NCI-H524 treated with DMSO at 0.1 percent for 48 hours (cell line): ENCODE data around the gene ZBTB24.
"Not testable (repeated sequence)": the region's sequence is repeated elsewhere in the genome, so short reads cannot be mapped to it uniquely, and the experiment has no call there.

Source experiments
- DNase-seq: peaks from one replicate; lab custom pipeline; 2025; lab: John Stamatoyannopoulos, UW

Gene ZBTB24

DNA sequence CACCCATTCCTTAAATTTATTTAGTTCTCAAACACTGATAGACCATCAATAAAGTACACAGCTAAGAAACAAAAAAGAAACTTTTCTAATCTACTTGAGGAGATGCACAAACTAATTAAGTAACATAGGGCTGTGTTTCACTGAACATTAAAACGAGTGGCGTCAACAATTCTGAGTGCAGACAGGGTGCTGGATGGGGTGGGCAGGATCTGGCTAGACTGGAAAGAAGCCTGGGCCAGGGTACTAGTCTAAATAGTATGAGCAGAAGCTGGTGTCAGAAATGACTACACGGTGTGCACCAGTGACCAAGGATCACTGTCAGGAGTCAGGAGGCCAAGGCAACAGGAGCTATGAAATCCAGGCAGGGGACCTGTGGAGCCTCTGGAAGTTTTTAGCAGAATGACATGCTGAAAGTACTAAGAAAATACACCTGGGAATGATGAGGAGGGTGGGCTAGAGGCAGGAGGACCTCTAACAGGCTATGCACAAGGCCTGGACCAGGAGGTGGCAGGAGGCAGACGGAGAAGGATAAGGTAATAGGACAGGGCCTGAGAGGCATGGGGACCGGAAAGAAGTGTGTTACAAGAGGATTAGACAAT lies 13.3 kb downstream of the ZBTB24 start:
- DNase-seq, result no peak

DNA sequence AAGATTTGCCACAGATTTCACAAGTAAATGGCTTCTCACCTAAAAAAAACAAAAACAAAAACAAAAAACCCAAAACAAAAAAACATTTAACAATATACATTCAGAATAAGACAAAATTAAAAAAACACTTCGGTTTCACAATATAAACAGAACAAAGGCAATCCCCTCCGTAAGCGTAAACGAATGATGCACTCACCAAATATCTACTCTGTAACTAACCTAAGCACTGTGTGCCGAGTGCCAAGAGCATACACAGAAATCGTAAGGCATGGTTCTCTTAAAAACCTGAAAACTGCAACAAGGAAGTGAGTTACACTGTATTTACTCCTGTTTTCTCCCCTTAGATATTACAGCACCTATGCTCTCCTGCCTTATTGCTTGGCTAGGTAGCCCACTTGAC lies 15.3 kb downstream of the ZBTB24 start:
- DNase-seq, result no peak

- DNase-seq, result no peak
These were observed 16.7 kb downstream of the ZBTB24 start for GRCh38 chr6:109466212-109466923.

- DNase-seq, result no peak
These were observed 17.2 kb downstream of the ZBTB24 start for GRCh38 chr6:109465772-109466171.

GRCh38 chr6:109461733-109462526 lies 21.1 kb downstream of the ZBTB24 start:
- no peak for DNase-seq

DNA sequence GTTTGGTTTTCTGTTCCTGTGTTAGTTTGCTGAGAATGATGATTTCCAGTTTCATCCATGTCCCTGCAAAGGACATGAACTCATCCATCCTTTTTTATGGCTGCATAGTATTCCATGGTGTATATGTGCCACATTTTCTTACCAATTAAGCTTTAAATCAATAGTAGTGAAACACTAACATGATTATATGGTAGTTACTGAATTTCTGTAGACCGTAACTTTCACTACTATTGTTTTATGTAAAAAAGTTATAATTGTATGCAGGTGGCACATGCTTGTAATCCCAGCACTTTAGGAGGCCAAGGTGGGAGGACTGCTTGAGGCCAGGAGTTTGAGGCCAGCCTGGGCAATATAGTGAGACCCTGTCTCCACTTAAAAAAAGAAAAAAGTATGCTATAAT lies 21.8 kb downstream of the ZBTB24 start:
- DNase-seq, result not testable (repeated sequence)

- no peak for DNase-seq
These were observed 22.7 kb downstream of the ZBTB24 start for GRCh38 chr6:109460161-109460829.

GRCh38 chr6:109458774-109459531 lies 24.1 kb downstream of the ZBTB24 start:
- no peak for DNase-seq

- no peak for DNase-seq
These were observed 25.4 kb downstream of the ZBTB24 start for GRCh38 chr6:109457562-109457996.

DNA sequence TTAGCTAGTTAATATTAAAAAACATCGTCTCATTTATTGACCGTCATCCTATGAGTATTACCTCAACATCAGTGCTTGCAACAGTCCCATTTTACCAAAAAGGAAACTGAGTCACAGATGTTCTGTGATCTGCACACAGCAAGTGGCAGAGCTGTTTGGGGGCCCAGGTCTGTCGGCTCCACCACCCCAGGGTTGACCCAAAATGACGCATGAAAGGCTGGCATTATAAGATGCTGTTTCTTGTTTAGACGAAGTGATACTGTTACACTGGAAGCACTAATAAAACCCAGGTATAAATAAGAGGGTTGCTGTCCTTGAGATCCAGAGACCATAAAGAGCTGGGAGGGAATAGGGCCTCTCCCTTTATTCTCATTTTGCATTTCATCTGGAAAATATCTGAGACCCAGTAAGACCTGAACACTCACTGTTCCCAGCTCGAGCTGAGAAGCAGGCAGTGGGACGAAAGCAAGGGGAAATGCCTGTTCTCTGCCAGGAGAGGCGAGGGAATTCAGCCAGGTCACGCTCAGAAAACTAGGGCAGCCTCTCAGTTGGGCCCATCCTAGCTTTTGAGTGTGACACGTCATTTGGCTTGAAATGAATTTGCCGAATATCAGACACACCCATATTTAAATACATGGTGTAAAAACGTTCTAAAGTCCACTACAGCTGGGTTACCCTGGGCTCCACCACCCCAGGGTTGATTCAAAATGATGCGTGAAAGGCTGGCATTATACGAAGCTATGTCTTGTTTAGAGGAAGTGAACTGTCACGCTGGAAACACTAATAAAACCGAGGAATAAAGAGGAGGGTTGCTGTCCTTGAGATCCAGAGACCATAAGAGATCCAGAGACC lies 26.1 kb downstream of the ZBTB24 start:
- DNase-seq, result no peak

GRCh38 chr6:109456111-109456583 lies 26.9 kb downstream of the ZBTB24 start:
- DNase-seq, result no peak

DNA sequence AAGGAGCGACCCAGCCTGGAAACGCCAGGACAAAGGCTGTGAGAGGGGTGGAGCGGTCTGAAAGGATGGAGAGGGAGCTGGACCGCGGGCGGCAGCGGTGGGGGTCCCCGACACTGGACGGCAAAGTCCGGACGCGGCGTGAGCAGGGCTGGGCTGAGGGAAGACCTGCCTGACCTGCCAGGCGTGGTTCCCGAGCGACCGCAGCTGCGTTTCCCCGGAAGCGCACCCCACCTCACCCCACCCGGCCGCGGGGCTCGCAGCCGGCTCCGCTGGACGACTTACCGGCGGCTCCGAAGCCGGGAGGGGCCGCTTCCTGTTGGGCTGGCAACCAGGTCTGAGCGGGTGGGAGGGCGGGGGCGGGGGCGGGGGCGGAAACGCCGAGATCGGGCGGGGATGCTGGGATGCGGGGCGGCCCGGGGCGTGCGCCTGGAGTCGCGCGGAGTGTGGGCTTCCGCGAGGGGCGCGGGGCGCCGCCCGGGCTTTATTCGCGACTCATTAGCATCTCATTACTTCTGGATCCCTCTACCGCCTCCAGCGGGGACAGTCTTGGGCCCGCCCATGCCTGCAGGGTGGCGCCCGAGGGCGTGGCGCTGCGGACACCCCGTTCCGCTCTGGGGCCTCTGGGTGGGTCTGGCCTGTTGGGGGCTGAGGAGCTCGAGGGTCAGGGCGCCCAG lies 27.4 kb downstream of the ZBTB24 start, which contains the start of gene MICAL1:
Gene MICAL1 (minus strand): TSS at position 336 of the 674 bp plus-strand sequence. CDS start 1,576 bp downstream, outside the sequence.
- peak; percentile 26 for DNase-seq

GRCh38 chr6:109454496-109455436 lies 28.3 kb downstream of the ZBTB24 start:
- DNase-seq, result no peak

DNA sequence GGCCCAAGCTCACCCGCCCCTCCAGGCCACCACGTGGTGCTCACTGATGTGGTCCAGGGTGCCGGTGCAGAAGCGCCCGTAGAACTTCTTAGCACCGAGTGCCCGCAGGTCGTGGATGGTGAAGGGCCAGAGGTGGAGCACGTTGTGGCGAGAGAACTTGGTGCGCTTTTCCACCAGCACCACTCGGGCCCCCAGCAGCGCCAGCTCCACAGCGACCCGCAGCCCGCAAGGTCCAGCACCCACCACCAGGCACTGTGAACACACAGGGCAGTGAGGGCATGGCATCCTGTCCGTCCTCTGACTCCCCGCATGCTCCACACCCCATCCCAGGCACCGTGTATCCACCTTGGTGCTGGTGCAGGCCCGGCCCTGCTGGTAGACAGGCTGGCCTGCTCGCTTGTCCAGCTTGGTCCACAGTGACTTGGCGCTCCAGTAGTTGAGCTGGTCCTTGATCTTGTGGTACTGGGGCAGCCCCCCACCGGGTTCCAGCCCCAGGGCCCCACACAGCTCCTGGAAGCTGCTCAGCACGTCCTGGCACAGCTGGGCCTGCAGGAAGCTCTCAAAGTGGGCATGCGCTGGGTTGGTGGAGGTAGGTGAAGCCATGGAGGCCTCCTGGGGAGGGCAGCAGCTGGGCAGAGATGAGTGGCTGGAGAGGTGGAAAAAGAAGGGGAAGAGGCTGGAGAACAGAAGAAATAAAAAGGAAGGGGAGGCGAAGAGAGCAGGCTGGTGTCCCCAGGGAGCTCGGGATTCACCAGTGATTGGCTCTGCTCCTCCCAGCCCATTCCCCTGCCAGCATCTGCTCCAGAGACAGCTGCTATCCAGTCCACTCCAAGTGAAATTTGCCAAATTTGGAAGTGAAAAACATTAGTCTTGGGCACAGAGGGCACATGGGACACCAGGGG lies 29.2 kb downstream of the ZBTB24 start:
- DNase-seq, result peak; percentile 93

DNA sequence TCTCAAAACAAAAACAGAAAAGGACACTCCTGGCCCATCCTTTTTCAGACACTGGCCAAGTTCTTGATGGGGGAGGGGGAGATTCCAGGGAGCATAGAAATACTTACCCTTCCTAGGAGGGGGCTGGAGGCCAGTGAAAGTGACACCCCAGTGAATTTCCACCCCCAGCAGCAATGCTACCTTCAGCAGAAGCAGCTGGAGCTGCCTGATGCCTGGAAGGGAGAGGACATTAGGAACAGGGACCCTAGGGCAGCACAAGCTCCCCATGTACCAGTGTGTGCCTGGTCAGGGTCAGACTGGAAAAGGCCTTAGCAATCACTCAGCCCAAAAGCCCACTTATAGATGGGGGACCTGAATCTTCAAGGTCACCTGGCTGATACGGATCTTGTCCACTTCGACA lies 29.9 kb downstream of the ZBTB24 start:
- no peak for DNase-seq

- no peak for DNase-seq
These were observed 30.8 kb downstream of the ZBTB24 start for GRCh38 chr6:109452181-109452580.

DNA sequence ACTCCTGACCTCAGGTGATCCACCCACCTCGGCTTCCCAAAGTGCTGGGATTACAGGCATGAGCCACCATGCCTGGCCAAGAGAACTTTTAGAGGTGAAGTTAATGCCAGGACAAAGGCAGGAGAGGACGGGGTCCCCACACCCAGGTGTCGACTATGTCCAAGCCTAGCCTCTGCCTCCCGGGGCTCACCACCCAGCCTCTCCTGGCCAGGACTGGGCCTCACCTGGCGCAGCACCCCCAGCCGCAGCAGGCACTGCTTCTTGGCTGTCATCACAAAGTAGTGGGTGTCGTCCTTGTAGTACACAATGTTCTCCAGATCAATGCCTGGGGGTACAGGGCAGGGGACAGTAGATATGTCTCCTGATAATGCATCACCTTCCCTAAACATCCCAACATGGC lies 31.6 kb downstream of the ZBTB24 start:
- no peak for DNase-seq

DNA sequence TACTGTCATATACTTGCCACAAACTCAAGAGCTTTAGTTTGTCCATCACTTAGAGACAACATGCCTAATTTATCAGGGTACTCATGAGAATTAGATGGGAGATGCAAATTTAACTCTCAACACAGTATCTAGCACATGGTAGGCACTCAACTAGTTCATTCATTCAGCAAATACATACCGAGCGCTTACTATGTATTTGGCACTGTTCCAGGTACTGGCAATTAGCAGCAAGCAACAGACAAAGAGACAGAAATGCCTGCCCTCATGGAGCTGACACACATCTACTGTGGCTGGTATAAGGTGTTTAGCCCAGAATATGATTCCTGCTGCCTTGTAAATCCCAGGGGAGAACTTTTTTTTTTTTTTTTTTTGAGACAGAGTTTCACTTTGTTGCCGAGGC lies 32.2 kb downstream of the ZBTB24 start:
- no peak for DNase-seq
